ENCODE data around the gene SFXN3.

The SFXN3 gene

DNA sequence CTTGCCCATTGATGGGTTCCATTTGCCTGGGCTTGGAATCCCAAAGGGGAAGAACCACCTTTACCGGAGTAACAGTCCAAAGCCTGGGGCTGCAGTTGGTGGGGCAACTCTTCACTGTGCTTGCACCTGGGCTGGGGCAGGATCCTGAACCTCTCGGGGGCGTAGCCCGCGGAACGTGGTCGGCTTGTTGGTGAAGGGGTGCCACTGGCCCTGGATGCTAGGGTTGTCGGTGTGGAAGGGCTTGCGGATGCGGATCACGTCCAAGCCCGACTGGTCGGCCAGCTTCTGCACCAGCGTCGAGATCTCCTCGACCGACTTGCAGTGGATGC is 44.4 kb upstream of the SFXN3 start:
- TF ChIP-seq, protein P1, sequence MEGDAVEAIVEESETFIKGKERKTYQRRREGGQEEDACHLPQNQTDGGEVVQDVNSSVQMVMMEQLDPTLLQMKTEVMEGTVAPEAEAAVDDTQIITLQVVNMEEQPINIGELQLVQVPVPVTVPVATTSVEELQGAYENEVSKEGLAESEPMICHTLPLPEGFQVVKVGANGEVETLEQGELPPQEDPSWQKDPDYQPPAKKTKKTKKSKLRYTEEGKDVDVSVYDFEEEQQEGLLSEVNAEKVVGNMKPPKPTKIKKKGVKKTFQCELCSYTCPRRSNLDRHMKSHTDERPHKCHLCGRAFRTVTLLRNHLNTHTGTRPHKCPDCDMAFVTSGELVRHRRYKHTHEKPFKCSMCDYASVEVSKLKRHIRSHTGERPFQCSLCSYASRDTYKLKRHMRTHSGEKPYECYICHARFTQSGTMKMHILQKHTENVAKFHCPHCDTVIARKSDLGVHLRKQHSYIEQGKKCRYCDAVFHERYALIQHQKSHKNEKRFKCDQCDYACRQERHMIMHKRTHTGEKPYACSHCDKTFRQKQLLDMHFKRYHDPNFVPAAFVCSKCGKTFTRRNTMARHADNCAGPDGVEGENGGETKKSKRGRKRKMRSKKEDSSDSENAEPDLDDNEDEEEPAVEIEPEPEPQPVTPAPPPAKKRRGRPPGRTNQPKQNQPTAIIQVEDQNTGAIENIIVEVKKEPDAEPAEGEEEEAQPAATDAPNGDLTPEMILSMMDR (IDR thresholded peaks at IDR 0.05; ENCODE audit: insufficient read depth, low read length, missing control alignments), result no peak
- ChIA-PET CTCF (interaction anchor here (0.6 to 26.4 kb wide), 9 partner anchors 9 to 72 kb away, joined by 3 to 803 read pairs (median 5); partner anchors contain the start of gene LZTS2), POLR2A (interaction anchor here (1.1 kb wide), 1 partner anchor 13 kb away, joined by 4 read pairs; the partner anchor contains the start of gene LZTS2)
- peak overlapping the region; percentile 100 for H3K4me3 ChIP-seq (ENCODE audit: low read depth, low read length)
- no peak for DNase-seq (ENCODE audit: low read depth, low spot score)

DNA sequence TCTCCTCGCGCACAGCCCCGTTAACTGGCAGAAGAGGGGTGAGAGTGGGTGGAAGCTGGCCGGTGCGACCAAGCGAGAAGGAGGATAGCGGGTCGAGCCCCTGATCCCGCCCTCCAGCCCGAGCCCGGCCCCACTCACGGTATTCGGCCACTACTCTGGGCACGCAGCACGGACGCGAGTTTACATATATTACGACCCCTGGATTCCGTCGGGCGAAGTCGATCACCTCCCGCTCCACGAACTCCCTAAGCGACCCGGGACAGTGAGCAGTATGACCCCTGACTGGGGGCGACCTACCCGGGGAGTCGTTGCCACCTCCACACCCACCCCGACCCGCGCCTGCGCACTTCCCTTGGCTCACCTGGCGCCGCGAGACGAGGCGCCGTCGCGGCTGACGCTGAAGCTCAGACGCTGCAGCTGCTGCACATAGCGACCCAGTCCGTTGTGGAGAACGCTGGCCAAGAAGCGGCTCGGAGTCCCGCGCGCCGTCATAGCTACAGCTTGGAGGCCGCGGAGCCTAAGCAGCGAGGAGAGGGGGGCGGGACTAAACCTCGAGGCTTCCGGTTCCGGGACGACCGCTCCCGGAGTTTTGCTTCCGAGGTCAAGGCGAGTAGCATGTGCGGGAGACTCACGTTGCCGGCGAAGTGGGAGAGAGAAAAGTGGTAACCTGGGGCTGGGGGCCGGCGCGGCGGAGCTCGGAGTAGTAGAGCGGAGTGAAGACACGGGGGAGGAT is 43.9 kb upstream of the SFXN3 start, which contains the start of the genes MRPL43 and TWNK:
Gene MRPL43 (minus strand): TSS at position 546 of the 733 bp plus-strand sequence. CDS start 54 bp downstream, at position 492.
Gene TWNK (plus strand): TSS at position 592 of the 733 bp plus-strand sequence. CDS start 668 bp downstream, outside the sequence.
- CTCF ChIA-PET, result interaction anchor here (0.7 to 26.4 kb wide), 7 partner anchors 9 to 54 kb away, joined by 3 to 803 read pairs (median 15); partner anchors contain the start of genes LZTS2, PDZD7 and SFXN3

DNA sequence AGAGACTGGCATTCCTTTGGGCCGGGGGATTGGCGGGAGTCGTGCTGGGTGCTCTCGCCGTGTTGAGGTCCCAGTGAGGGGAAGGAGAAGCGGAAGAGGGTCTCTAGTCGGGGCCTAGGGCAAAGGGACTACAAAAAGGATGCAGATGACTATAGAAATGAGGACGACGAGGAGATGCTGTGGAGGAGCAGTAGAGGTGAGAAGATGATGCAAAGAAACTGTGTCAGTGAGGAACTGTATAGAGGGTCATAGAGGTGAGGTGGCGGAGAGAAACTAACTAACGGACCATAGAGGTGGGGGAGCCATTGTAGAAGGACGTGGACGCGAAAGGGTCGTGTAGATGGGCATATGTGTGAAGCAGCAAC is 43.4 kb upstream of the SFXN3 start:
- TF ChIP-seq, protein P1 (IDR thresholded peaks at IDR 0.05; ENCODE audit: insufficient read depth, low read length, missing control alignments), result no peak
- POLR2A ChIA-PET, result interaction anchor here (1.0 to 1.1 kb wide), 2 partner anchors 12 kb away, joined by 4 read pairs; partner anchors contain the start of gene LZTS2
- CTCF ChIA-PET, result interaction anchor here (3.1 to 26.4 kb wide), 4 partner anchors 8 to 47 kb away, joined by 15 to 803 read pairs (median 180); partner anchors contain the start of genes LZTS2, PDZD7 and SFXN3
- H3K4me3 ChIP-seq (ENCODE audit: low read depth, low read length), result peak overlapping the region; percentile 100
- DNase-seq (ENCODE audit: low read depth, low spot score), result no peak

More for the DNA sequence above, 43.9 kb upstream of the SFXN3 start, which contains the start of the genes MRPL43 and TWNK:
- POLR2A ChIA-PET, result interaction anchor here (1.0 to 1.1 kb wide), 2 partner anchors 12 to 13 kb away, joined by 4 read pairs; partner anchors contain the start of gene LZTS2
- no peak for DNase-seq (ENCODE audit: low read depth, low spot score)
- TF ChIP-seq, protein P1 (IDR thresholded peaks at IDR 0.05; ENCODE audit: insufficient read depth, low read length, missing control alignments), result no peak
- peak within 1 kb of the TSS; percentile 100 for H3K4me3 ChIP-seq (ENCODE audit: low read depth, low read length)

DNA sequence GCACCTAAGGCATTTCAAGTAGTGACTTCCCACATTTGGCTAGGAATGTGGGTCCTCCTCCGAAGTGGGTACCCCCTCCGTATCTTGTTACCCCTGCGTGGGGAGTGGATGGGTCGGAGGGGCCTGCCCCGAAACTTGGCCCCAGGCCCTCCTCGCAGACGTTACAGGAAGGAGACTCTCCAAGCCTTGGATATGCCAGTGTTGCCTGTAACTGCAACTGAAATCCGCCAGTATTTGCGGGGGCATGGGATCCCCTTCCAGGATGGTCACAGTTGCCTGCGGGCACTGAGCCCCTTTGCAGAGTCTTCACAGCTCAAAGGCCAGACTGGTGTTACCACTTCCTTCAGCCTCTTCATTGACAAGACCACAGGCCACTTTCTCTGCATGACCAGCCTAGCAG is 42.9 kb upstream of the SFXN3 start:
- peak overlapping the region; percentile 100 for H3K4me3 ChIP-seq (ENCODE audit: low read depth, low read length)
- CTCF ChIA-PET, result interaction anchor here (1.0 to 26.4 kb wide), 5 partner anchors 8 to 46 kb away, joined by 3 to 803 read pairs (median 119); partner anchors contain the start of genes LZTS2, PDZD7 and SFXN3
- TF ChIP-seq, protein P1 (IDR thresholded peaks at IDR 0.05; ENCODE audit: insufficient read depth, low read length, missing control alignments), result no peak
- no peak for DNase-seq (ENCODE audit: low read depth, low spot score)
- POLR2A ChIA-PET, result no interaction called here

DNA sequence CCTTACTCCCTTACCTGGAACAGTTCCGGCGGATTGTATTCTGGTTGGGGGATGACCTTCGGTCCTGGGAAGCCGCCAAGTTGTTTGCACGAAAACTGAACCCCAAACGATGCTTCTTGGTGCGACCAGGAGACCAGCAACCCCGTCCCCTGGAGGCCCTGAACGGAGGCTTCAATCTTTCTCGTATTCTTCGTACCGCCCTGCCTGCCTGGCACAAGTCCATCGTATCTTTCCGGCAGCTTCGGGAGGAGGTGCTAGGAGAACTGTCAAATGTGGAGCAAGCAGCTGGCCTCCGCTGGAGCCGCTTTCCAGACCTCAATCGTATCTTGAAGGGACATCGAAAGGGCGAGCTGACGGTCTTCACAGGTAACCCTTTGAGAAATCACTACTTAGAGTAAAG is 41.9 kb upstream of the SFXN3 start:
- ChIA-PET CTCF (interaction anchor here (1.0 to 26.4 kb wide), 5 partner anchors 7 to 45 kb away, joined by 3 to 803 read pairs (median 119); partner anchors contain the start of genes LZTS2, PDZD7 and SFXN3), POLR2A (no interaction called here)
- no peak overlapping the region for H3K4me3 ChIP-seq (ENCODE audit: low read depth, low read length)
- TF ChIP-seq, protein P1 (IDR thresholded peaks at IDR 0.05; ENCODE audit: insufficient read depth, low read length, missing control alignments), result no peak
- no peak for DNase-seq (ENCODE audit: low read depth, low spot score)

Data from AG04449 (cell line).